GM19395 (cell line): ENCODE results near the gene USP48.
"Not testable (repeated sequence)": the region's sequence is repeated elsewhere in the genome, so short reads cannot be mapped to it uniquely, and the experiment has no call there.

Source experiments
- ATAC-seq: cut with Tn5 transposase; IDR thresholded peaks from one replicate; pipeline ENCODE4 v1.9.1; 2021; ENCODE audit warnings: mild to moderate bottlenecking, moderate library complexity; ENCODE audit not compliant: unreplicated experiment

Gene USP48

DNA sequence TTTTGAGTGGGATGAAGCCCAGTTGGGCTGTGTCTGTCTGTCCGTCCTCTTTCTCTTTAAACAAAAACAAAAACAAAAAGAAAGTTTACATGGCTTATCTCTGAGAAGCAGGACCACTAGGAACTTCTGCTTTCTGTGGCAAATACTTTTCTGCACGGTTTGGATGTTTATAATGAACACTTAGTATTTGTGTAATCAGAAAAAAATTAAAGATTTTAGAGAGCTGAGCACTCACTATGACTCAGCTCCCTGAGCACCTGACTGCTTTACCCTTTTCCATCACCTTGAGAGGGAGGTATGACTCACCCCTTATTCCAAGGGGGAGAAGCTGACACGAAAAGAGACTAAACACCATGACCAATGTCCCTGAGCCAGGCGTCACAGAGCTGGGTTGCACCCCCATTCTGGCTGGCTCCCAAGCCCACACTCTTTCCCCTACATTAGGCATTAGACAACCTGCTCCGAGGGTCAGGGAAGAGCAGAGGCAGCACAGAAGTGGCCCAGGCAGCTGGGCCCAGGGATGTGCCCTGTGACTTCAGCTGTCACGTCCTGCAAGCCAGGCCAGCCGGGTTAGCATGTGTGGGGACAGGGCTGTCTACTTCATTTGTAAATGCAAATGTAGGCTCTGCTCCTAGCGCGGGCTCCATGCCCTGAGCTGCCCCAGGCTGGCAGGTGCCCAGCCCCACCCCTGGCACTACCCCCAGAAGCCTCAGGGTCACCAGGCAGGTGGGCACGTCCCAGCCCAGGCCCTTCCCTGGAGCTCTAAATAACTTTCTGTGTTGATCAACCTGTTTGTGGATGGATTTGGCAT lies 144.2 kb downstream of the USP48 start:
- ATAC-seq = no peak

DNA sequence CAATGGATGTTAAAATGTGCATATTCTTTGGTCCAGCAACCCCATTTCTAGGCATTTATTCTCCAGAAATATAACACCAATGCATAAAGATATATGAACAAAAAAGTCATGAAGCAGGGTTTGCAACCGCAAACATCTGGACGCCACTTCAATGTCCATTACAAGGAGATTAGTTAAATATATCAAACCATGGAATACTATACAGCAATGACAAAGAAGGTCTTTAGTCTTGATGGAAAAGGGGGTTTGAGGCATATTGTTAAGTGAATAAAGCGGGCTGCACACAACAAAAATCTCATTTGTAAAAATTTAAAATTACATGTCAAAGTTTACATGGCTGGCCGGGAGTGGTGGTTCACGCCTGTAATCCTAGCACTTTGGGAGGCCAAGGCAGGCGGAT lies 145.4 kb downstream of the USP48 start:
- no peak for ATAC-seq

- ATAC-seq = no peak
Measured at GRCh38 chr1:21636029-21636428, 146.9 kb downstream of the USP48 start.

DNA sequence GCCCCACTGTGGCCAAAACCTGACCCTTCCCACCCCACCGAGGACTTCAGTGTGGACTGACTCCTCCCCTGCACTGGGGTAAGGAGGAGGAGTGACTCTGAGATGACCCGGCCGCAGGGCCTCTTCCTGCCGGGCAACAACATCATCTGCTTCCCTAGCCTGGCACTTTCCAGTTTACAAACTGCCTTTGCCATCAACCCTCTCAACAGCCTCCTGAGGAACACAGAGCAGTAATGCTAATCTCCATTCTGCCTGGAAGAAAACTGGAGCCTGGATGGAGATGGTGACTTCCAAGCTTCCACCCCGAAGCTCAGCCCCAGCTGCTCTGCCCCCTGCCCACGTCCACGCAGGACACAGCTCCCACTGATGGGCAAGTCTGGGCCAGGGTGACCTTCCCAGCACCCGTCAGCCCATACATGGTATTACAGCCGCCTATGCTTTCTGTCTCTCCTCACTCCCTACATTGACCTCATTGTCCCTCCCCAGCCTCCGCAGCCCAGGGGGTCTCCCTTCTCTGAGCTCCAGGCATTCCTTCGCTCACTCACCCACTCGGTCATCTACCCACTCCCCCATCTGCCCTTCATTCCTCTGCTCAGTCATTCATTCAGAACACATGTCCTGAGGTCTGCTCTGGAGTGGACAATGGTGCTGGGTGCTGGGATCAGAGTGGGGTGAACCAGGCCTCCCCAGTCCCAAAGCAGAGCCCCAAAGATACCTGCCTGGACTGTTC lies 148.0 kb downstream of the USP48 start:
- ATAC-seq = no peak

GRCh38 chr1:21633992-21634805 lies 148.8 kb downstream of the USP48 start:
- ATAC-seq = no peak

DNA sequence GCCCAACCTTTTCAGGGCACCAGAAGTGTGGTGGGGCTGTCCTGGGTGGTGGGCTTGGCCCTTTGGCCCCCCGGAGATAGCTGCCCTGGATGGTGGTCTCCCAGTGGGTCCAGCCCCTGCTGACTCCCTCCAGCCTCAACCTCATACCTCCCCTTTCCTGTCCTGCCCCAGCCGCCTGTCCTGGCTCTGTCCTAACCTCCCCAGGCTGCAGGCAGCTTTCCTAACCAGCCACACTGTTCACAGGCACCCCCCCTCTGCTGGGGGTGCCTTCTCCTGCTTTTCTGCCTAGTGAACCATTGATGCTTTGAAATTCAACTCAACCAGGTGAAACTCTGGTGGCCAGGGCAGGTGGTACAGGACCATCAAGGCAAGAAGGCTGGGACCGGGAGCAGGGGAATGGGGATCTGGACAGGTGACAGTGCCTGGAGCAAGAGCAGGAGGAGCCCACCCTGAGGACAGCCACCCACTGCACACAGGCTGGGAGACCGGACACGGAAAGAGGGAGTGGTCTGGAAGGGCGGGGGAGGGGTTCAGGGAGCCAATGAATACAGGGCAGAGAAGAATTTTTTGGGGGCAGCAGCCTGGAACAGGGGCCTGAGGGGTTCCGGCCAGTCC lies 149.7 kb downstream of the USP48 start:
- no peak for ATAC-seq

- no peak for ATAC-seq
Measured at GRCh38 chr1:21631944-21632887, 150.7 kb downstream of the USP48 start.

- not testable (repeated sequence) for ATAC-seq
Measured at GRCh38 chr1:21631590-21631943, 151.4 kb downstream of the USP48 start.

DNA sequence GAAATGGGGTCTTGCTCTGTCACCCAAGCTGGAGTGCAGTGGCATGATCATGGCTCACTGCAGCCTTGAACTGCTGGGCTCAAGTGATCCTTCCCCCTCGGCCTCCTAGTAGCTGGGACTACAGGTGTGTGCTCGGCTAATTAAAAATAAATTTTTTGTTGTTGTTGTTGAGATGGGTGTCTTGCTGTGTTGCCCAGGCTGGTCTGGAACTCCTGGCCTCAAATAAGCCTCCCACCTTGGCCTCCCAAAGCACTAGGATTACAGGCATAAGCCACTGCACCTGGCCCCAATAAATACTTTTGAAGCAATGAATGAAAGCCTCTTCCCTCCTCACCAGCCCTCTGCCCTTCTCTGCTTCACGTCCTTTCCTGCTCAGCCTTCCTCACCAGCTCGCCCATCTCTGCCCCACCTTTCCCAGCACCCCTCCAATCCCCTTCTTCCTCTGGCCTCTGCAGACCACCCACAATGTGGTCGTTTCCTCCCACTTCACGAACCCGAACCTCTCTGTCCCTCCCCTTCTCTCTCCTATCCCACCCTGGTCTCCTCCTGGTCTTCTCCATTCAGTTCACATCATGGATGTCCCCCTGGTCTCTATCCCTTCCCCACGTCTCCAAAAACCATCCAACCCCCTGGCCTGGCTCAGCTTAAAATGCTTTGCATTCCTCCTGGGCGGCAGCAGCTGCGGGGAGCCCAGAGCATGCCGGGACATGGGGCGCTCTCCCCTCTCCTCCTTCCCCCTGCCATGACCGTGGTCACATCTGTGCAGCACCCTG lies 152.2 kb downstream of the USP48 start:
- ATAC-seq = no peak

DNA sequence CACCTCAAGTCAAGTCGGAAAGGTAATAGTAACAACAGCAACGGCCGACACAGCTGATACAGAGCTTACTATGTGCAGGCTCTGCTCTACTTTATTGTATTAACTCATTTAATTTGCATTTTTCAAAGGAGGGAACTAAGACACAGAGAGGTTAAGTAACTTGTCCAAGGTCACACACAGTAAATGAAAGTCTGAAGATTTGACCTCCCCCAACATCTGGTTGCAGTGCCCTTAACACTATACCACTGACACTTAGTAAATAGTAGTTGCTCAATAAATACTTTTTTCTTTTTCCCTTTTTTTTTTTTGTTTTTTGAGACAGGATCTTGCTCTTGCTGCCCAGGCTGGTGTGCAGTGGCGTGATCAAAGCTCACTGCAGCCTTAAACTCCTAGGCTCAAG lies 153.0 kb downstream of the USP48 start:
- no peak for ATAC-seq

- no peak for ATAC-seq
Measured at GRCh38 chr1:21628798-21629393, 154.1 kb downstream of the USP48 start.
